Activated T-helper 1 cell treated with Interleukin-2 at 50 U/mL for 16 hours (primary cell): ENCODE results near the gene LMTK2.
"Not testable (repeated sequence)": the region's sequence is repeated elsewhere in the genome, so short reads cannot be mapped to it uniquely, and the experiment has no call there.

ENCODE experiments used
- DNase-seq: peaks from one replicate; pipeline ENCODE4 v3.0.0-alpha.2; 2020; ENCODE audit warnings: low read depth

Gene LMTK2

GRCh38 chr7:98217623-98218582 is 111.2 kb downstream of the LMTK2 start:
- DNase-seq, result no peak

- not testable (repeated sequence) for DNase-seq
These were observed 112.7 kb downstream of the LMTK2 start for GRCh38 chr7:98219382-98219781.

- no peak for DNase-seq
These were observed 115.2 kb downstream of the LMTK2 start for GRCh38 chr7:98221611-98222532.

DNA sequence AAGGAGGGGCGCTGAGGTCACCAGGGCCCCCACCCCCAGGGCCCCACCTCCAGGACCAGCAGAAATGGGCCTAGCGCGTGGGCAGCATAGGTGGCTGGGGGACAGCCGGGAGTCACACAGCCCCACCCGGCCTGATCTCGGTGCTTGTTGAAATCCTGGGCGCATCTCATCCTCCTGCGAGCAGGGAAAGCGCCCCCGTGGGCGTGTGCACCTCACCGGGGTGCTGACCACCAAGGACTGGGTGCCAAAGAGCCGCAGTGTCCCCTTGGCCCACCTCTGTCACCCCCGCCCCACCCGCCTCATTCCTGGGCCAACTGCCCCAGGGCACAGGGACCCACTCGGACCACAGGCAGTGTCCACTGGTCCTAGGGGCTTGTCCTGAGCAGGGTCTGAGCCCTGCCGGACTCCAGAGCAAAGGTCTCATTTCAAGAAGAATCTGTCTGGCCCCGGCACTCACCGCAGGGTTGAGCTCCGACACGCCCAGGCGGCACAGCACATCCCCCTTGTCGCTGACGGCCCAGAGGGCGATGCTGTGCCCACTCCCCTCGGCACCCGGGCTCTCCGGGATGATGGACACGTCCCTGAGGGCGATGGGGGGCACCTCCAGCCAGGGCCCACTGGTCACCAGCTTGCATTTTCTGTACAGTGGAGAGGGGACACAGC is 116.0 kb downstream of the LMTK2 start:
- DNase-seq, result no peak

- DNase-seq, result no peak
These were observed 116.8 kb downstream of the LMTK2 start for GRCh38 chr7:98223351-98223897.

DNA sequence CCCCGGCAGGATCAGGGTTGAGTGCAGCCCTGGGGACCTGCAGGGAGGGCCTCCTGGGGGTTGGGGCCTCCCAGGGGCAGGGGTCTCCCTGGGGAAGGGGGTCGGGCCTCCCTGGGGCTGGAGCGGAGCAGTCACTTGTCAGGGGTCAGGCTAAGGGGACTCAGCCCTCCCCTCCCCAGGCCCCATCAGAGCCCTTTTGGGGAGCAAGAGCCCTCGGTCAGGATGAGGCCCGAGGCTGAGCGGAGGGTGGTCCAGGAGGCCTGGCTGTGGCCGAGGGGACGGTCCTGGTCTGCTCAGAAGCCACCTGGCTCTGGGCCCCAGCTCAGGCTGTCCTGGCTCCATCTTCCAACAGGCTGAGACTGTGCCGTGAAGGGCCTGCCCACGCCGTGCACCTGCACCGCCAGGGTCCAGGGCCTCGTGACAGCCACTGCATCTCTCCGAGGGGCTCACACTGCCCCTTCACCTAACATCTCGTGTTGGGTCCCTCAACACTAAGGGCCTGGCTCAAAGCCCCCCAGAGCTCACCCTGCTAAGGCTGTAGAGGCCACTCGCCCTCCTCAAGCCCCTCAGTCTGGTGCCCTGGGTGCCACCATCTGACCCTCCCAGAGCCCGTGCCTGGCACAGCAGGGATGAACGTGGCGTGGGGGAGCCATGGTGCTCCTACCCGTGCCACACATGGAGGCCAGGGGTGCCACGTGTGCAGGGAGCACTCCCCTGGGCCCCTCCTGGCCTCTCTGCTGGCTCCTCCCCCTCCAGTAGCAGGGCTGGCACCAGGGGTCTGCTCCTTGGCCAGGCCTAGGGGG is 117.4 kb downstream of the LMTK2 start:
- DNase-seq, result no peak

- no peak for DNase-seq
These were observed 118.1 kb downstream of the LMTK2 start for GRCh38 chr7:98224701-98225181.

- DNase-seq, result no peak
These were observed 119.4 kb downstream of the LMTK2 start for GRCh38 chr7:98225913-98226614.

DNA sequence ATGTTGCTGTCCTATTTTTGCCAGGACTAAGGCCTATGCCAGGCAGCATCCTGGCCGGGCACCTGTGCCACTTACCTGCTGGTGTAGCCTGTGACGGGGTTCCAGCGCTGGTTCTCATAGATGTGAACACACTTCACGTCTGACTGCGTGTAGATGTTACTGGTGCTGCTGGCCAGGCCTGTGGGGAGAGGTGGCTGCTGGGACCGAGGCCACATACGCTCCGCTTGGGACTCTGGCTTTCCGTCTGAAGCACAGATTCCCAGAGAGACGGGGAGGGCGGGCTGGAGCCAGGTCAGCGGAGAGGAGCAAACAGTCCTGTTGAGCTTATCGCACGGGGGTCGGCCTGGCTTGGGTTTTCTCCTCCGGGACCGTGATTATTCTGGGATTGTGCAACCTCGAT is 121.3 kb downstream of the LMTK2 start:
- DNase-seq, result no peak

- DNase-seq, result no peak
These were observed 122.1 kb downstream of the LMTK2 start for GRCh38 chr7:98228801-98229200.

DNA sequence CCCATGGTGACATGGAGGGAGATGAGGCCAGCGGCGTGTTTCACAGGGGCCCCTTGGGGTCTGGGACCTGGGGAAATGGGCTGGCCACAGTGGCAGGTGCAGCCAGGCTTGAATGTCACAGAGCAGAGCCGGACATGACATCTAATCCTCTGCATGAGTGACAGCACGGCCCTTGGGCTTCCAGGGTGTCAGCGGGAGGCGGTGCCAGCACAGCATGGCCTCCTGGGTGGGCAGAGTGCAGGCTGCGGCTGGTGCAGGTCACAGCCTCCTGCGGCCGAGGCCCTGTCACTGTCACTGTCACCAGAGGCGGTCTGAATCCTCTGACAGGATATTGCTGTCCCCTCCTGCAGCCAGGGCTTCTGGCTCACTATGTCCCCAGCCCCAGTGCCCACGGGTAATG is 122.8 kb downstream of the LMTK2 start:
- DNase-seq, result no peak

DNA sequence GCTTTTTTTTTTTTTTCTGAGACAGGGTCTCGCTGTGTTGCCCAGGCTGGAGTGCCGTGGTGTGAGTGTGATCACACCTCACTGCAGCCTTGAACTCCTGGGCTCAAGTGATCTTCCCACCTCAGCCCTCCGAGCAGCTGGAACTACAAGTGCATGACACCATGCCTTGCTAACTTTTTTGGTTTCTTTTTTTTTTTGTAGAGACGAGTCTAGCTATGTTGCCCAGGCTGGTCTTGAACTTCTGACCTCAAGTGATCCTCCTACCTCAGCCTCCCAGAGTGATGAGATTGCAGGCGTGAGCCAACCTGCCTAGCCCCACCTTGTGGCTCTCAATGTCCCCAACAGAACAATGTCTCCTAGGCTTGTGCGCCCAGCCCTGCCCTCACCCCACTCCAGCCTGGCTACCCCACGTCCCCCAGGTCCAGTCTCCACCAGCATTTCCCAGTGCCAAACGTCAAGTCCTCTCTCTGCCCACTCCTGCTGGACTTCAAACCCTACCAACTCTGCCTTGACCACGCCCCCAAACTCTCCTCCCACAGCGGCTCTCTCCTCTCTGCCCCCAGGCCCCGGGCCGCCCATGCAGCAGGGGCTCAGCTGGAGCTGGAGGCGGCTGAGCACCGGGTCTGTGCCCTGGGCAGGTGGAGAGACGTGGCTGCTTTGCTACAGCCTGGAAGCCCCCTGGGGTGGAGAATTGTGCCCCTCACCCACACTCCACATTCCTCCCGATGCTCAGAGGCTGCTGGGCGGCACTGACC is 123.5 kb downstream of the LMTK2 start:
- no peak for DNase-seq

GRCh38 chr7:98230746-98231471 is 124.2 kb downstream of the LMTK2 start:
- no peak for DNase-seq

DNA sequence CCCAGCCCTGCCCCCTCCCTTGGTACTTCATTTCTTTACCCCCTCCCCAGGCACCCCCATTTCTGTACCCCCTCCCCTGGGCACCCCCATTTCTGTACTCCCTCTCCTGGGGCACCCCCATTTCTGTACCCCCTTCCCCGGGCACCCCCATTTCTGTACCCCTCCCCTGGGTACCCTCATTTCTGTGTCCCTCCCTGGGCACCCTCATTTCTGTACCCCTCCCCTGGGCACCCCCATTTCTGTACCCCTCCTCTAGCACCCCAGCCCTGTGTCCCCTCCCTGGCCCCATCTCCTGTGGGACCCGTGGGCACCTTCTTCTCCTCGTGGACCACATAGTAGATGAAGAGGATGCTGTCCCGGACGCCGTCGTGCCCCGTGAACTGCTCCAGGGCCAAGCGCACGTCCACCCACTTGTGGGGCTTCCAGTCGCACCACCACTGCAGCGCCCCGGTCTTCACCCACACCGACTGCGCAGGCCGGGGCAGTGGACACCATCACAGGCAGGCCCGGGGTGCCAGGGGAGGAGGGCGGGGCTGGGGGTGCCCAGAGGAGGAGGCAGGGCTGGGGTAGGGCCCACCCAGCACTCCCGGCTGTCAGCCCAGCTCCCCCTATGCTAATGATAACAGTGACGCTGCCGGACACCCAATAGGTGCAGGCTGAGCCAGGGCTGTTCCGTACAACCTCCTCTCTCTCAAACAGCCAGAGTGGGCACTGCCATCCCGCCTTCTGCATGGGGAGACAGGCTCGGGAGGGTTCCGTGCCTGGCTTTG is 125.0 kb downstream of the LMTK2 start:
- no peak for DNase-seq

DNA sequence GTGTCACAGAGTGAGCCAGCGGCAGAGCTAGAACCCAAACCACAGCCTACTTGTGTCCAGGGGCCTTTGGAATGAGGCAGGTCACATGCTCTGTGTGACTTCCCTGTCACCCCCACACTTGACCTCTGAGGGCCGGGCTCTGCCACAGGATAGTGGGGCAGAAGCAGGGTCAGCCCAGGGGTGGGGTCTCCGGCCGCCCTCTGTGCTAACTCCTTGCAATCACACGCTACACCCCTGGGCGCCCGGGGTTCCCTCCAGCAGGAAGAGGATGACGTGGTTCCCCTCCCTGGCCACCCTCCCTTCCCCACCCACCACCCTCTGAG is 125.6 kb downstream of the LMTK2 start:
- DNase-seq, result no peak

GRCh38 chr7:98232799-98233198 is 126.1 kb downstream of the LMTK2 start:
- DNase-seq, result no peak

DNA sequence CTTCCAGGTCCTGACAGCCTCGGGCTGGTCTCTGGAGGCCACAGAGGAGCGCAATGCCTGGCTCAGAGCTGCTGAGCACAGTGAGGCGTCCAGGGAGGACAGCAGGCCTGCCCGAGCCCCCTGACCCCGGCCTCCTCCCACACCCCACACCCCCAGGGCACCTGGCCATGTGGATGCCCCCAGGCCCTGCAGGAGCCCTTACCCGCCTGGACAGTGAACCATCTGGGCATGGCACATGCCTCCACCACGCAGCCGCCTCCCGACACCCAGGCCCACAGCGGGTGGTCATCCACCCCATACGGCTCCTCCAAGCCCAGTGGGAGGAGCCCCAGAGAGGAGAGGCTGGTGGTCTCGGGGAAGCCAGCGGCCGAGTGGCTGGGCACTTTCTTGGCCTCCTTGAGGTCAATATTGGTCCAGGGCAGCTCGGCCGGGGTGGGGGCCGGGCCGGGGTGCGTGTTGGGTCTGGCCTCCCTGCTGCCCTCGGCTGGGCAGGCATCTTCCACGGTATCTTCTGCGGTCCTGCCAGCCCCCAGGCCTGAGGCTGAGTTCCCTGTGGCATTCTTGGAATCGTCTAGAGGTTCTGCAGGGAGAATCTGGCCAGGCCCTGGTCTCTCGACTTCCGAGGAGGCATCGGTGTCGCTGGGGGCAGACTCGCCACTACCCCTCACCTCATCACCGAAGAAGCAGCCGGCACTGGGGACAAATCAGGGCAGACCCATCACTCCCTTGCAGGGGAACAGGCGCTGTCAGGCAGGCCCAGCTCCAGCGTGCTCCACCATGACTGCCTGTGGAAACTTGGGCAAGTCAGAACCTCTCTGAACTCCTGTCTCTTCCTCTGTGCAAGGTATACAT is 126.8 kb downstream of the LMTK2 start:
- DNase-seq, result no peak
